ENCODE measurements around the gene TSPAN9.

TSPAN9 gene

DNA sequence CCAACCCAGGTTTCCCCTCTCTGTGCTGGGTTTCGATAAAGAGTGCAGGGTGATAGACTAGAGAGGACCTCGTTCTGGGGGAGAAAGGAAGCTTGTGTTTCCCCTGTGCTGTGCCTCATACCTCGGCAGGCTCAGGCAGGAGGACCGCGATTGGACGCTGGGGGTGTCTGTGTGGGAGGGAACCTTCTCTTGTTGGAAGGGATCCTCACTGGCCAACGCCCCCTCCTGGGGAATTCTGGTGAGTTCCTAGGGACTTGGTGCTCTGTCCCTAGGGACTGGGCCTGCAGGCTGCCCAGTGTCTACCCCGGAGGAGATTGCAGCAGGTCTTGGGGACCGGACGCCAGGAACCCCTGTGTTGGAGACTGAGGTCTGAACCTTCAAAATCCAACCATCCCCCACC, 256.4 kb downstream of the TSPAN9 start:
- no peak for DNase-seq (ENCODE audit: low spot score)
- TF ChIP-seq, protein P1, sequence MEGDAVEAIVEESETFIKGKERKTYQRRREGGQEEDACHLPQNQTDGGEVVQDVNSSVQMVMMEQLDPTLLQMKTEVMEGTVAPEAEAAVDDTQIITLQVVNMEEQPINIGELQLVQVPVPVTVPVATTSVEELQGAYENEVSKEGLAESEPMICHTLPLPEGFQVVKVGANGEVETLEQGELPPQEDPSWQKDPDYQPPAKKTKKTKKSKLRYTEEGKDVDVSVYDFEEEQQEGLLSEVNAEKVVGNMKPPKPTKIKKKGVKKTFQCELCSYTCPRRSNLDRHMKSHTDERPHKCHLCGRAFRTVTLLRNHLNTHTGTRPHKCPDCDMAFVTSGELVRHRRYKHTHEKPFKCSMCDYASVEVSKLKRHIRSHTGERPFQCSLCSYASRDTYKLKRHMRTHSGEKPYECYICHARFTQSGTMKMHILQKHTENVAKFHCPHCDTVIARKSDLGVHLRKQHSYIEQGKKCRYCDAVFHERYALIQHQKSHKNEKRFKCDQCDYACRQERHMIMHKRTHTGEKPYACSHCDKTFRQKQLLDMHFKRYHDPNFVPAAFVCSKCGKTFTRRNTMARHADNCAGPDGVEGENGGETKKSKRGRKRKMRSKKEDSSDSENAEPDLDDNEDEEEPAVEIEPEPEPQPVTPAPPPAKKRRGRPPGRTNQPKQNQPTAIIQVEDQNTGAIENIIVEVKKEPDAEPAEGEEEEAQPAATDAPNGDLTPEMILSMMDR (IDR thresholded peaks at IDR 0.05; ENCODE audit: extremely low read depth, missing control alignments) = no peak

DNA sequence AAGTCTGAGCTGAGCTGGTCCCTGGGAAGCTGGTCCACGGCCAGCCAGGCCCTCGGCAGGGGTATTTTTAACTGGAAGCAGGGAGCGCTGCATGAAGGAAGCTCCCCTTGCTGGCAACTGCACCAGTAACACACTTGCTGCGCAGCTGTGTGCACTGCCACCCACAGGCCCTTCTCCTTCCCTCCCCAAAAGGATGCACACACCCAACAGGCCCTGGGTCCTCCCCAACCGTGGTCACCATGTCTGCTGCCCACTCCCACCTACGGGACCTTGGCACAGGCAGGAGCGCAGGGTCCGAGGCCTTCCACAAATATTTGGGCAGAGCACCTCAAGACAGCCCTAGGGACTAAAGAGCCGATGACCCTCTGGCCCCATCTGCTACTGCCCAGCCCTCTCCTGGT, 256.8 kb downstream of the TSPAN9 start:
- DNase-seq (ENCODE audit: low spot score) = no peak
- TF ChIP-seq, protein P1 (IDR thresholded peaks at IDR 0.05; ENCODE audit: extremely low read depth, missing control alignments) = no peak

DNA sequence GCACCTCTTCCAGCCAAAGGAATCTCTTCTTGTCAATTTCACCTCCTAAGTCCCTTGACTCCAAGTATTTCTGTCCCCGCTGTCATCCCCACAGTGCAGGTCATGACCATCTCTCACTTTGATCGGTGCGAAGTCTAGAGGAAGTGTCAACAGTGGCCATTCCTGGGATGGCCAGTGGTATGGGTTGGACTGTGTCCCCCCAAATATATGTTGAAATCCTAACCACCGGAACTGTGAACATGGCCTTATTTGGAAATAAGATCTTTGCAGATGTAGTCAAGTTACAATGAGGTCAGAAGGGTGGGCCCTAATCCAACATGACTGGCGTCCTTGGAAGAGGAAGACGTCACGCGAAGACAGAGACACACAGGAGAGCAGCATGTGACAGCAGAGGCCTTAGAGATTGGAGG, 257.9 kb downstream of the TSPAN9 start:
- TF ChIP-seq, protein P1 (IDR thresholded peaks at IDR 0.05; ENCODE audit: extremely low read depth, missing control alignments) = no peak
- DNase-seq (ENCODE audit: low spot score) = no peak

Measured in GM20000 (cell line).